Spleen (tissue), 11 donors: ENCODE data around the gene TRIM66. TPM values are rescaled to one million over a fixed set of nuclear protein-coding genes. Genes with fewer than 3 reads are reported as not detected.

Experiments
- DNase-seq: peaks from one replicate; pipeline ENCODE4 v3.0.0-alpha.2; 2020
- H3K27ac ChIP-seq, 8 donors: fragments of 200-600 bp; sonication (generic) in 7 of 8; 1 replicate in 4 of 8; 2 replicates in 4 of 8; pipeline versions ENCODE4 v1.5.0 to v1.8.0; 2016 to 2021; ENCODE audit warnings: inconsistent platforms in 4 of 8, mild to moderate bottlenecking in 4 of 8, moderate library complexity in 1 of 8
- H3K27me3 ChIP-seq, 7 donors: fragments of 200-600 bp; sonication (generic) in 6 of 7; replicated peaks in 1 of 7; 1 replicate in 4 of 7; 2 replicates in 3 of 7; pipeline versions ENCODE4 v1.5.0 to v1.8.0; 2016 to 2021; ENCODE audit warnings: inconsistent platforms in 3 of 7, mild to moderate bottlenecking in 1 of 7
- H3K36me3 ChIP-seq, 6 donors: fragments of 200-600 bp; sonication (generic) in 5 of 6; 1 replicate in 4 of 6; 2 replicates in 2 of 6; pipeline versions ENCODE4 v1.5.0 to v1.8.0; 2016 to 2021; ENCODE audit warnings: inconsistent platforms in 2 of 6
- H3K4me1 ChIP-seq, 6 donors: fragments of 200-600 bp; sonication (generic) in 5 of 6; 1 replicate in 3 of 6; 2 replicates in 3 of 6; pipeline versions ENCODE4 v1.5.0 to v1.8.0; 2016 to 2021; ENCODE audit warnings: inconsistent platforms in 3 of 6
- H3K4me3 ChIP-seq, 8 donors: fragments of 200-600 bp; sonication (generic) in 7 of 8; 1 replicate in 4 of 8; 2 replicates in 4 of 8; pipeline versions ENCODE4 v1.5.0 to v1.8.0; 2016 to 2021; ENCODE audit warnings: inconsistent platforms in 4 of 8, mild to moderate bottlenecking in 4 of 8, moderate library complexity in 2 of 8
- H3K9me3 ChIP-seq, 8 donors: fragments of 200-600 bp; sonication (generic) in 7 of 8; 1 replicate in 4 of 8; 2 replicates in 4 of 8; pipeline versions ENCODE4 v1.5.0 to v1.8.0; 2016 to 2021; ENCODE audit warnings: inconsistent platforms in 4 of 8
- CTCF ChIP-seq, 11 experiments: fragments of 200-600 bp in 7 of 11; fragments of 450-650 bp in 4 of 11; sonication (generic) in 4 of 11; IDR thresholded peaks in 8 of 11; conservative IDR thresholded peaks in 3 of 11; 1 replicate in 7 of 11; 2 replicates in 4 of 11; pipeline versions ENCODE4 v1.4.0 to v1.8.0; 2016 to 2021; ENCODE audit warnings: antibody characterized with exemption in 11 of 11, inconsistent platforms in 4 of 11, mild to moderate bottlenecking in 1 of 11
- POLR2A ChIP-seq, 3 donors: fragments of 450-650 bp; IDR thresholded peaks; one replicate each; pipeline ENCODE4 v1.5.1; 2017; ENCODE audit warnings: antibody characterized with exemption in 3 of 3, mild to moderate bottlenecking in 1 of 3
- POLR2AphosphoS5 ChIP-seq, 3 donors: sonication (generic); formaldehyde crosslinking; IDR thresholded peaks; one replicate each; pipeline ENCODE4 v1.5.1; 2017; ENCODE audit warnings: antibody characterized with exemption in 3 of 3
- WGBS, 5 donors: extraction: QIAGEN DNeasy Blood & Tissue Kit in 3 of 5; methylation state at CpG; one replicate each; pipeline versions ENCODE4 v1.1.5 to v1.1.7; 2013 to 2018; 5-methylcytosine and 5-hydroxymethylcytosine counted together
- intact Hi-C: fragments of 100-400 bp; cut with DNase I; formaldehyde crosslinking; loops from one replicate; pipeline ENCODE4 v1.15.0; 2023; ENCODE audit warnings: low total_unique reads
- polyA plus RNA-seq, 3 donors: library from polyadenylated mRNA; stranded (reverse); fragments of 200-250 nt; gene quantifications; one replicate each; pipeline ENCODE4 v1.2.1, GENCODE V29; 2013
- total RNA-seq, 7 donors: library from RNA; depleted of rRNA in 3 of 7; stranded (reverse); fragments of >200 nt in 3 of 7; fragmentation: NEBNext Ultra II Directional in 4 of 7; extraction: Animal tissue kit (Norgen Biotek cat#: 25700) in 4 of 7; gene quantifications; one replicate each; pipeline versions ENCODE4 v1.1.0 to v1.2.1, GENCODE V29; 2016 to 2021
- donor health status: healthy with polysubstance abuse.
- donor health status: DM: no; HTN: no; CAD: no; lungs with moderate emphysema.
- donor health status: DM: no; HTN: no; CAD: no.
- donor health status: Bipolar disorder and iron deficiency.
- donor health status: healthy.
- donor health status: DM: no; HTN: no; CAD: no.
- donor health status: DM: yes; HTN: yes; CAD: no.

The TRIM66 gene
- total and polyA plus RNA-seq, 10 donors: 0.86 to 22.8 (median 10.3) TPM

- peak overlapping the region in 3 of 8 donors; percentile 1 to 77 (median 36) for H3K27ac ChIP-seq
- peaks cover 4 to 71% (median 18%) of the 10 kb centered on the region in 6 donors for H3K4me1 ChIP-seq
- intact Hi-C loops: no loop called here
- DNase-seq: no peak
- 73 to 82% (median 81%) methylated on average over 5 to 7 of the region's 7 CpGs for WGBS, 5 donors
- no peak overlapping the region for H3K4me3 ChIP-seq
- TF ChIP-seq POLR2A (IDR thresholded peaks at IDR 0.05): no peak
- TF ChIP-seq POLR2AphosphoS5 (IDR thresholded peaks at IDR 0.05): no peak
- H3K36me3 ChIP-seq: peaks cover 0 to 24% (median 0%) of the 10 kb centered on the region in 6 donors
- no peaks in the 10 kb centered on the region for H3K27me3 ChIP-seq
- no peaks in the 10 kb centered on the region for H3K9me3 ChIP-seq
Measured at GRCh38 chr11:8724682-8725081, 42.2 kb upstream of the TRIM66 start.

- Histone ChIP-seq H3K27ac (peak overlapping the region in 6 of 8 donors; percentile 32 to 83 (median 58)), H3K4me3 (no peak overlapping the region), H3K9me3 (no peaks in the 10 kb centered on the region), H3K36me3 (peaks cover 0 to 21% (median 0%) of the 10 kb centered on the region in 6 donors), H3K4me1 (peaks cover 7 to 71% (median 24%) of the 10 kb centered on the region in 6 donors), H3K27me3 (no peaks in the 10 kb centered on the region)
- intact Hi-C loops: no loop called here
- no peak for TF ChIP-seq POLR2A (IDR thresholded peaks at IDR 0.05)
- no peak for TF ChIP-seq POLR2AphosphoS5 (IDR thresholded peaks at IDR 0.05)
- no peak for TF ChIP-seq CTCF (IDR thresholded peaks at IDR 0.05 in 8 of 11, conservative IDR thresholded peaks at IDR 0.05 in 3 of 11)
- WGBS, 5 donors: 86 to 96% (median 89%) methylated on average over 7 of the region's 7 CpGs
- DNase-seq: no peak
Measured at GRCh38 chr11:8723711-8724110, 41.2 kb upstream of the TRIM66 start.

- Histone ChIP-seq H3K4me1 (peaks cover 12 to 71% (median 29%) of the 10 kb centered on the region in 6 donors), H3K27ac (peak overlapping the region in 6 of 8 donors; percentile 1 to 83 (median 58))
- 78 to 86% (median 80%) methylated on average over 3 of the region's 3 CpGs for WGBS, 5 donors
Measured at GRCh38 chr11:8722809-8723208, 40.3 kb upstream of the TRIM66 start.

GRCh38 chr11:8721609-8722500 is 39.4 kb upstream of the TRIM66 start:
- no peak for DNase-seq
- peaks cover 19 to 80% (median 37%) of the 10 kb centered on the region in 6 donors for H3K4me1 ChIP-seq

More at GRCh38 chr11:8722809-8723208, 40.3 kb upstream of the TRIM66 start:
- DNase-seq: no peak
- Histone ChIP-seq H3K9me3 (no peaks in the 10 kb centered on the region), H3K36me3 (peaks cover 0 to 21% (median 0%) of the 10 kb centered on the region in 6 donors), H3K4me3 (no peak overlapping the region), H3K27me3 (no peaks in the 10 kb centered on the region)
- TF ChIP-seq CTCF (IDR thresholded peaks at IDR 0.05 in 8 of 11, conservative IDR thresholded peaks at IDR 0.05 in 3 of 11) (no peak), POLR2AphosphoS5 (IDR thresholded peaks at IDR 0.05) (no peak), POLR2A (IDR thresholded peaks at IDR 0.05) (no peak)
- intact Hi-C loops: no loop called here

More at GRCh38 chr11:8721609-8722500, 39.4 kb upstream of the TRIM66 start:
- Histone ChIP-seq H3K9me3 (no peaks in the 10 kb centered on the region), H3K27me3 (no peaks in the 10 kb centered on the region), H3K27ac (peak overlapping the region in 7 of 8 donors; percentile 1 to 83 (median 61)), H3K36me3 (peaks cover 0 to 30% (median 0%) of the 10 kb centered on the region in 6 donors), H3K4me3 (no peak overlapping the region)
- peak in 1 of 3 donors; percentile 25 for TF ChIP-seq POLR2AphosphoS5 (IDR thresholded peaks at IDR 0.05)
- no peak for TF ChIP-seq CTCF (IDR thresholded peaks at IDR 0.05 in 8 of 11, conservative IDR thresholded peaks at IDR 0.05 in 3 of 11)
- 69 to 77% (median 74%) methylated on average over 10 to 13 of the region's 13 CpGs for WGBS, 5 donors
- intact Hi-C loops: no loop called here
